ENCODE data around the gene ELL2.
"Not testable (repeated sequence)": the region's sequence is repeated elsewhere in the genome, so short reads cannot be mapped to it uniquely, and the experiment has no call there.

Gene ELL2

DNA sequence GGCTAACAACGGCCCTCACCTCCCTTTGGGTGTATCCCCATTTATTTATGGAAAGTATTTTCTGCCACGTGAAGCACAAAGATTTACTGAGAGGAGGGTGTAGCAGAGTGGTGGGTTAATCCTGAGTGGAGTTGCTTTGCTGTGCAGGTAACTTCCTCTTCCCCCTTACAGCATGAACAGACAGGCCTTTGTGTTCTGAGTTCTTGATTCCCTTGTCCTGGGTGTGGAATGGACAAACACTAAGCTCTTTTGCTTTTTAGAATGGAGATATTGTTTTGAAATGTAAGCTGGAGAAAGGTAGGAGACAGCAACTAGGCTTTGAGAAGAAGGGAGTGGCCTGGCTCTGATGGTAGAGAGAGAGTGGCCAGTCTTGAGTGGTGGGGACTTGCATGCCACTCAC is 122.0 kb downstream of the ELL2 start:
- TF ChIP-seq CTCF (IDR thresholded peaks at IDR 0.05; ENCODE audit: insufficient read depth, low read length, poor library complexity, severe bottlenecking), result no peak
- H3K36me3 ChIP-seq (ENCODE audit: control insufficient read depth, insufficient read depth, low read length), result no peaks in the 10 kb centered on the region
- DNase-seq (ENCODE audit: extremely low read depth, insufficient read length), result no peak
- H3K27me3 ChIP-seq (replicated peaks; ENCODE audit: control insufficient read depth, insufficient read depth, low read length), result no peaks in the 10 kb centered on the region
- no peak overlapping the region for H3K4me3 ChIP-seq (replicated peaks; ENCODE audit: low read depth, low read length)

- no peak overlapping the region for H3K4me3 ChIP-seq (replicated peaks; ENCODE audit: low read depth, low read length)
- no peaks in the 10 kb centered on the region for H3K36me3 ChIP-seq (ENCODE audit: control insufficient read depth, insufficient read depth, low read length)
- TF ChIP-seq CTCF (IDR thresholded peaks at IDR 0.05; ENCODE audit: insufficient read depth, low read length, poor library complexity, severe bottlenecking), result no peak
- DNase-seq (ENCODE audit: extremely low read depth, insufficient read length), result no peak
- no peaks in the 10 kb centered on the region for H3K27me3 ChIP-seq (replicated peaks; ENCODE audit: control insufficient read depth, insufficient read depth, low read length)
Measured at GRCh38 chr5:95838556-95838955, 123.1 kb downstream of the ELL2 start.

- no peaks in the 10 kb centered on the region for H3K36me3 ChIP-seq (ENCODE audit: control insufficient read depth, insufficient read depth, low read length)
- no peak for DNase-seq (ENCODE audit: extremely low read depth, insufficient read length)
- TF ChIP-seq CTCF (IDR thresholded peaks at IDR 0.05; ENCODE audit: insufficient read depth, low read length, poor library complexity, severe bottlenecking), result no peak
- no peak overlapping the region for H3K4me3 ChIP-seq (replicated peaks; ENCODE audit: low read depth, low read length)
- no peaks in the 10 kb centered on the region for H3K27me3 ChIP-seq (replicated peaks; ENCODE audit: control insufficient read depth, insufficient read depth, low read length)
Measured at GRCh38 chr5:95838001-95838520, 123.6 kb downstream of the ELL2 start.

DNA sequence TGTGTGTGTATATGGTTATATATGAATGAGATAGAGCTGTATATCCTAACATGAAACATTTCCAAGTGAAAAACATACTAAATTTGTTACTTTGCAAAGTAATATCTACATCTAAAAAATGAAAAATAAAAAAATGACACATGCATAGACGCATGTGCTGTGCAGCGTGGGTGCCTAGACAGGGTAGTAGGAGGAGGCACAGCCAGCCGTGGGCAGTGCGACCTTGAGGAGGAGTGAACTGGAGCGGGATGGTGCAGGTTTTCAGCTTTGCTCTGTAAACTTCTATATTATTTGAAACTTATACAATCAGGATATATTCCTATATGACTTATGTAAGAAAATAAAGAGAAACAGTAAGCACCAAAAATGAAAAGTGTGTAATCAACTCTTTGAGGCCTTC is 124.2 kb downstream of the ELL2 start:
- no peak for TF ChIP-seq CTCF (IDR thresholded peaks at IDR 0.05; ENCODE audit: insufficient read depth, low read length, poor library complexity, severe bottlenecking)
- Histone ChIP-seq H3K27me3 (replicated peaks; ENCODE audit: control insufficient read depth, insufficient read depth, low read length) (no peaks in the 10 kb centered on the region), H3K36me3 (ENCODE audit: control insufficient read depth, insufficient read depth, low read length) (no peaks in the 10 kb centered on the region), H3K4me3 (replicated peaks; ENCODE audit: low read depth, low read length) (no peak overlapping the region)
- no peak for DNase-seq (ENCODE audit: extremely low read depth, insufficient read length)

DNA sequence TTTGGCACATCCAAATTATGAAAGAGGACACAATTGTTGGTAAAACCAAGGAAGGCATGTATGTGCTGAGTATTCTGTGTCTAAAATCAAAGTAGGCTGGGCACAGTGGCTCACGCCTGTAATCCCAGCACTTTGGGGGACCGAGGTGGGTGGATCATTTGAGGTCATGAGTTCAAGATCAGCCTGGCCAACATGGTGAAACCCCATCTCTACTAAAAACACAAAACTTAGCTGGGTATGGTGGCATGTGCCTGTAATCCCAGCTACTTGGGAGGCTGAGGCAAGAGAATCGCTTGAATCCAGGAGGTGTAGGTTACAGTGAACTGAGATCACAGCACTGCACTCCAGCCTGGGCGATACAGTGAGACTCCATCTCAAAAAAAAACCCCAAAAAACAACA is 124.7 kb downstream of the ELL2 start:
- not testable (repeated sequence) for DNase-seq (ENCODE audit: extremely low read depth, insufficient read length); H3K27me3 ChIP-seq (replicated peaks; ENCODE audit: control insufficient read depth, insufficient read depth, low read length); H3K36me3 ChIP-seq (ENCODE audit: control insufficient read depth, insufficient read depth, low read length); H3K4me3 ChIP-seq (replicated peaks; ENCODE audit: low read depth, low read length)

- Histone ChIP-seq H3K27me3 (replicated peaks; ENCODE audit: control insufficient read depth, insufficient read depth, low read length) (no peaks in the 10 kb centered on the region), H3K36me3 (ENCODE audit: control insufficient read depth, insufficient read depth, low read length) (no peaks in the 10 kb centered on the region), H3K4me3 (replicated peaks; ENCODE audit: low read depth, low read length) (peak overlapping the region; percentile 74)
- no peak for DNase-seq (ENCODE audit: extremely low read depth, insufficient read length)
- no peak for TF ChIP-seq CTCF (IDR thresholded peaks at IDR 0.05; ENCODE audit: insufficient read depth, low read length, poor library complexity, severe bottlenecking)
Measured at GRCh38 chr5:95836544-95836943, 125.1 kb downstream of the ELL2 start.

All from GM06990 (cell line).